Right renal cortex interstitium (tissue), 3 donors: ENCODE measurements around the gene GDI1. TPM values are rescaled to one million over a fixed set of nuclear protein-coding genes. Genes with fewer than 3 reads are reported as not detected.
"Not testable (repeated sequence)": the region's sequence is repeated elsewhere in the genome, so short reads cannot be mapped to it uniquely, and the experiment has no call there.

Experiments used
- DNase-seq, 3 donors: peaks; one replicate each; pipeline ENCODE4 v3.0.0-alpha.2; 2013; ENCODE audit warnings: low read depth in 3 of 3, low spot score in 2 of 3
- polyA plus RNA-seq, 3 donors: library from polyadenylated mRNA; unstranded; fragments of 120-200 nt; gene quantifications; one replicate each; pipeline ENCODE4 v1.2.1, GENCODE V29; 2013; ENCODE audit not compliant: insufficient read length in 3 of 3

GDI1 gene
- polyA plus RNA-seq, result 100 to 1,000 TPM; 106 to 109 (median 107) TPM

DNA sequence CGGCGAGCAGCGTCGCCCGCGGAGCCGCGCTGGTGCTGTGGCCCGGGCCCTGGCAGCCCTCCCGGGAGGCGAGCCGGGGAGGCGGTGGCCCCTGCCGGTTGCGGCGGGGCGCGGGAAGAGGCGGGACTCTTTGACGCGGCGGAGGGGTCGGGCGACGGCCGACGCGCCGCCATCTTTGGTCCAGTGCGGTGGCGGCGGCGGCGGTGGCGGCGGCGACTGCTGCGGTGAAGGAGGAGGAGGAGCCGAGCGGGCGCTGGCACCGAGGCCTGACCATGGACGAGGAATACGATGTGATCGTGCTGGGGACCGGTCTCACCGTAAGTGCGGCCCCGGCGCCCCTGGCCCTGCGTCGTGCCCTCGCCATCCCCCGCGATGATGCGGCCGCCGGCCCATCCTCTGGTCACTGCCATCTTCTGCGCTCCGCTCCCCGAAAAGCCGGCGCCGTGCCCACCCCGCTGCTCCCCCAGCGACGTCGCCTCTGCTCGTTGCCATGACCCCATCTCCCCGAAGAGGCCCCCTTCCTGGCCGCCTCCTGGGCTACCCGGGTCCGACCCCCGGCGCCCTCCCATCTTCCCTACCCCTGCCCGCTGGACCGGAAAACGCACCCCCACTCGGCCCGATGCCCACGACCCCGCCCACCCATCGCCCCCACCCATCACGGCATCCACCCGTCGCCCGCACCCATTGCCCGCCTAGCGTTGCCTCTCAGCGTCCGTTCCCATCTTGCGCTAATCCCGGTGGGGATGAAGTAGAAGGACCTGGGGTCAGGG is at the start of gene GDI1:
Gene GDI1 (plus strand): TSS at position 172 of the 770 bp plus-strand sequence. CDS start 101 bp downstream, at position 273.
- no peak for DNase-seq

- DNase-seq, result not testable (repeated sequence)
These were observed 48.9 kb upstream of the GDI1 start for GRCh38 chrX:154388094-154388493.

DNA sequence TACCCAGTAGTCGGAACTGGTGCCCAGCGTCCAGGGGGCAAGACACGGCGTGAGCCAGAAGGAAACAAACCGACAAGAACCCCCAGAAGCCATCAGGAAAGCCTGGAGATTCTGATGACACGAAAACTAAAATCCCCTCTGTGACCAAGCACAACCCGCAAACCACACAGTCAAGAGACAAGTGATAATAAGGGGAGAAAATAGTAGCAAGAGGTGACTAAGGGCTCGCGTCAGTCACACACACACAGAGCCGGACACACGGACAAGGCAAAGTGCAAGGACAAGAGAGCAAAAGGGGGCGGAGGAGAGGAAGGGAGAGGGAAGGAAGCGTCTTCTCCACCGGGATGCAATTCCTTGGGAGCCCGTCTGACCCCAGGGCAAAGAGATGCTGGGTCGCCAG is 48.3 kb upstream of the GDI1 start:
- DNase-seq, result not testable (repeated sequence)

GRCh38 chrX:154389812-154390747 is 46.9 kb upstream of the GDI1 start:
- DNase-seq, result not testable (repeated sequence)

DNA sequence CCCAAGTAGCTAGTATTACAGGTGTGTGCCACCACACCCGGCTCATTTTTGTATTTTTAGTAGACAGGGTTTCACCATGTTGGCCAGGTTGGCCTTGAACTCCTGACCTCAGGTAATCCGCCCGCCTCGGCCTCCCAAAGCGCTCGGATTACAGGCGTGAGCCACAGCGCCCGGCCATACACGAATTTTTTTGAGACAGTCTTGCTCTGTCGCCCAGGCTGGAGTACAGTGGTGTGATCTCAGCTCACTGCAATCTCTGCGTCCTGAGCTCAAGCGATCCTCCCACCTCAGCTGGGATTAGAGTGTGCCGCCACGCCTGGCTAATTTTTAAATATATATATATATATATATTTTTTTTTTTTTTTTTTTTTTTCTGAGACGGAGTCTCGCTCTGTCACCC is 40.6 kb upstream of the GDI1 start:
- DNase-seq, result not testable (repeated sequence)

- no peak for DNase-seq
These were observed 39.7 kb upstream of the GDI1 start for GRCh38 chrX:154396973-154397887.

GRCh38 chrX:154397888-154398667 is 38.9 kb upstream of the GDI1 start, which contains the start of gene RPL10:
Gene RPL10 (plus strand): TSS chrX:154398377. CDS start chrX:154398520, 143 bp downstream.
- DNase-seq, result peak in 1 of 3 donors; percentile 89

GRCh38 chrX:154398668-154399526 is 38.1 kb upstream of the GDI1 start:
- no peak for DNase-seq

- no peak for DNase-seq
These were observed 37.2 kb upstream of the GDI1 start for GRCh38 chrX:154399527-154400368.

- not testable (repeated sequence) for DNase-seq
These were observed 36.6 kb upstream of the GDI1 start for GRCh38 chrX:154400369-154400817.

GRCh38 chrX:154401045-154401799 is 35.7 kb upstream of the GDI1 start:
- DNase-seq, result no peak

- DNase-seq, result no peak
These were observed 34.9 kb upstream of the GDI1 start for GRCh38 chrX:154401918-154402621.

DNA sequence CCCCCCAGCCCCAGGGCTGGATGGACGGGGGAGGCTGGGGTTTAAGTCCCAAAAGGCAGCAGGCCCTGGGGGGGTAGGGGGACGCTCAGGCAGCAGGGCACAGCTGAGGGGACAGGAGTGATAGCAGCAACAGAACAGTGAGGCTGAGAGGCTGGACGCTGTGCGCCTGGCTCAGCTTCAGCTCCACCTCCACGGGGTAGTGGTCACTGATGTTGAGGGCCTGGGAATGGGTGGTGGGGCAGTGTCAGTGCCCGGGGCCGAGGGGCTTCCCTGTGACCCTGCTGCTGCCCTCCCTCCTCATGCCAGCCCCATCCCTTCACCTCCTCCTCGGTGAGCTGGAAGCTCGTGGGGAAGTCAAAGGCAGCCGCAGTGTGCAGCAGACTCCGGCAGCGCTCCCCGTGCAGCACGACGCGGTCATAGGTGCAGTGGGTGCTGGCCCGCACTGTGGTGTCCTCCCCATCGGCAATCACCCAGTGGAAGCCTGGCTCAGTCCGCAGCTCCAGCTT is 34.3 kb upstream of the GDI1 start:
- DNase-seq, result no peak

DNA sequence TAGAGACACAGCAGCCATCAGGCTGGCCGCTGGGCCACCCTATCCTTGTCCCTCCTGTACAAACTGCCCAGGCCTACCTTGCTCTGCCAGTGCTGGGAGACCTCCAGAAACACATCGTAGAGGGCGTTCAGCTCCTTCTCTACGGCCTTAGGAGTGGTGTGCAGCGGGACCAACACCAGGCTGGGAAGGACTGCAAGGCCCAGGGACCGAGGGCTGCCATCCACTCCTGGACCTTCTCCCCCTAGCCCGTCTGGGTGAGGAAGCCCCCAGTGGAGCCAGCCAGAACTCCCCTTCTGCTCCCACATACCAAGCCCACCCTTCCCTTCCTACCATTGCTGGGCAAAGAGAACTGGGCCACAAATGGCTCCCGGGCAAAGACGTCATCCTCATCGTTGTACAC is 33.8 kb upstream of the GDI1 start:
- DNase-seq, result no peak

DNA sequence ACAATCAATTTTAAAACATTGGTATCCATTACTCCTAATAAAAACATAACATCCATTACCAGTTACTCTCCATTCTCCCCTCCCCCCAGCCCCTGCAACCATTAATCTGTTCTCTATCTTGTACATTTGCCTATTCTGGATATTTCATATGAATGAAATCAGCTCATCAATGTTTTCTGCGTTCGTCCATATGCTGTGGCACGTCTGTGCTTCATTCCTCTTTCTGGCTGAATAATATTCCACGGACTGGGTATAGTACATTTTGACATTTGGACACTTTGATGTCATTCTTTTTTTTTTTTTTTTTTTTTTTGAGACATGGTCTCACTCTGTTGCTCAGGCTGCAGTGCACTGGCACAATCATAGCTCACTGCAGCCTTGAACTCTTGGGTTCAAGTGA is 33.1 kb upstream of the GDI1 start:
- DNase-seq, result no peak

DNA sequence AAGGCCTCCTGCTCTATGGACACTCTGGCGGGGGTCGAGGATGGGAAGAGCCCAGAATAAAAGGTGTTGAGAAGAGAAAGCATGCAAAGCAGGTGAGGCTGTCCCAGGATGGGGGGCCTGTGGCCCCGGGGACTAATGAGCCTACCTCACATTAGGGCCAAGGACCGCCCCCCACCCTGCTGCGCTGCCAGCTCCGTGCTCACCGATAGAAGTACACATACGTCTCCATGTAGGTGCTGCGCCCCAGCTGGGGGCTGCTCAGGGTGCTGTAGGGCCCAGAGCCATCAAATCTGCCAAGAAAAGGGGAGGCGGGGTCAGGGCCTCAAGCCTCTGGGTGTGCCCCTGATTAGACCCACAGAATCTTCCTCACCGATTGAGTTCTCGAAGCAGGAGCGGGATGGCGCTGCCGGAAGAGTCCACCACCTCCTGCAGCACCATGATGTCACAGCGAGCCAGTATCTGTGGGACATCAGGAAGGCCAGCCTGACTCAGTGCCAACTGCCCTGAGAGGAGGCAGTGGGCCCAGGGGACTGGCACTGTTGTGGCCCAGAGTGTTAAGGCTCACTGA is 32.2 kb upstream of the GDI1 start:
- no peak for DNase-seq
